HG02588 (cell line): Measurements from ENCODE around the gene HSPA2.
"Not testable (repeated sequence)": the region's sequence is repeated elsewhere in the genome, so short reads cannot be mapped to it uniquely, and the experiment has no call there.

ENCODE experiments used
- ATAC-seq: cut with Tn5 transposase; IDR thresholded peaks from one replicate; pipeline ENCODE4 v1.9.1; 2021; ENCODE audit warnings: mild to moderate bottlenecking, moderate library complexity; ENCODE audit not compliant: unreplicated experiment

HSPA2 gene

GRCh38 chr14:64558216-64558615 lies 17.7 kb downstream of the HSPA2 start:
- ATAC-seq = not testable (repeated sequence)

GRCh38 chr14:64561631-64562030 lies 21.1 kb downstream of the HSPA2 start:
- ATAC-seq = no peak

- ATAC-seq = no peak
These were observed 21.9 kb downstream of the HSPA2 start for GRCh38 chr14:64562436-64562835.

GRCh38 chr14:64563696-64564095 lies 23.2 kb downstream of the HSPA2 start:
- no peak for ATAC-seq

- ATAC-seq = no peak
These were observed 26.1 kb downstream of the HSPA2 start for GRCh38 chr14:64566651-64567122.

GRCh38 chr14:64569138-64569631 lies 28.6 kb downstream of the HSPA2 start:
- ATAC-seq = no peak

- not testable (repeated sequence) for ATAC-seq
These were observed 29.1 kb downstream of the HSPA2 start for GRCh38 chr14:64569646-64570045.

- ATAC-seq = no peak
These were observed 32.0 kb downstream of the HSPA2 start for GRCh38 chr14:64572386-64573104.

- ATAC-seq = no peak
These were observed 32.6 kb downstream of the HSPA2 start for GRCh38 chr14:64573109-64573508.

GRCh38 chr14:64574371-64575107 lies 34.0 kb downstream of the HSPA2 start:
- no peak for ATAC-seq

- ATAC-seq = no peak
These were observed 36.7 kb downstream of the HSPA2 start for GRCh38 chr14:64577211-64577610.

GRCh38 chr14:64580467-64580866 lies 39.9 kb downstream of the HSPA2 start:
- ATAC-seq = no peak

GRCh38 chr14:64581363-64581762 lies 40.8 kb downstream of the HSPA2 start:
- ATAC-seq = no peak

- ATAC-seq = no peak
These were observed 41.3 kb downstream of the HSPA2 start for GRCh38 chr14:64581817-64582216.

GRCh38 chr14:64584190-64584589 lies 43.6 kb downstream of the HSPA2 start:
- ATAC-seq = no peak

GRCh38 chr14:64591809-64592208 lies 51.3 kb downstream of the HSPA2 start:
- ATAC-seq = no peak
